NCI-H69 (cell line): ENCODE results near the gene SLC6A9.

Source experiments
- DNase-seq: peaks from one replicate; lab custom pipeline; 2025; lab: John Stamatoyannopoulos, UW

The SLC6A9 gene

GRCh38 chr1:44002165-44002564 is 29.1 kb downstream of the SLC6A9 start:
- DNase-seq: no peak

GRCh38 chr1:44000122-44000665 is 31.1 kb downstream of the SLC6A9 start:
- no peak for DNase-seq

- no peak for DNase-seq
These were observed 31.8 kb downstream of the SLC6A9 start for GRCh38 chr1:43999455-43999854.

GRCh38 chr1:43998000-43998378 is 33.3 kb downstream of the SLC6A9 start:
- no peak for DNase-seq

- peak; percentile 67 for DNase-seq
These were observed 33.8 kb downstream of the SLC6A9 start for GRCh38 chr1:43997295-43997999.

- peak; percentile 16 for DNase-seq
These were observed 34.5 kb downstream of the SLC6A9 start for GRCh38 chr1:43996733-43997115.

- DNase-seq: no peak
These were observed 35.1 kb downstream of the SLC6A9 start for GRCh38 chr1:43995984-43996732.

- peak; percentile 57 for DNase-seq
These were observed 36.2 kb downstream of the SLC6A9 start for GRCh38 chr1:43994794-43995790.

- no peak for DNase-seq
These were observed 37.2 kb downstream of the SLC6A9 start for GRCh38 chr1:43994071-43994470.

GRCh38 chr1:43993206-43993914 is 37.9 kb downstream of the SLC6A9 start:
- DNase-seq: no peak

- no peak for DNase-seq
These were observed 38.8 kb downstream of the SLC6A9 start for GRCh38 chr1:43992232-43992995.

- peak; percentile 84 for DNase-seq
These were observed 39.6 kb downstream of the SLC6A9 start, which contains the start of gene CCDC24 for GRCh38 chr1:43991476-43992231. CCDC24 (plus strand) TSS chr1:43991599; CDS start chr1:43991879, 280 bp downstream.

- DNase-seq: no peak
These were observed 40.1 kb downstream of the SLC6A9 start for GRCh38 chr1:43991200-43991475.

- DNase-seq: peak; percentile 32
These were observed 40.7 kb downstream of the SLC6A9 start for GRCh38 chr1:43990271-43991199.

- DNase-seq: no peak
These were observed 43.9 kb downstream of the SLC6A9 start for GRCh38 chr1:43987159-43987902.

- DNase-seq: no peak
These were observed 44.5 kb downstream of the SLC6A9 start for GRCh38 chr1:43986712-43987111.

- DNase-seq: no peak
These were observed 45.2 kb downstream of the SLC6A9 start for GRCh38 chr1:43985984-43986595.

- no peak for DNase-seq
These were observed 46.4 kb downstream of the SLC6A9 start for GRCh38 chr1:43984855-43985254.
